Spinal cord (tissue), 10 donors: Measurements from ENCODE around the gene ZNF408. TPM values are rescaled to one million over a fixed set of nuclear protein-coding genes. Genes with fewer than 3 reads are reported as not detected.

Source experiments
- DNase-seq, 6 donors: peaks; one replicate each; pipeline versions ENCODE4 v3.0.0 to v3.0.0-alpha.2; 2013 to 2015; ENCODE audit warnings: low spot score in 6 of 6, low read depth in 4 of 6
- H3K27ac ChIP-seq: one replicate; pipeline ENCODE4 v1.5.1; 2013; ENCODE audit warnings: low read depth, low read length, control low read depth
- H3K27me3 ChIP-seq: one replicate; pipeline ENCODE4 v1.6.1; 2013; ENCODE audit warnings: low read length; ENCODE audit not compliant: control insufficient read depth, insufficient read depth
- H3K36me3 ChIP-seq: one replicate; pipeline ENCODE4 v1.6.1; 2013; ENCODE audit warnings: low read length; ENCODE audit not compliant: control insufficient read depth, insufficient read depth
- H3K4me1 ChIP-seq: one replicate; pipeline ENCODE4 v1.6.1; 2013; ENCODE audit warnings: low read length; ENCODE audit not compliant: control insufficient read depth, insufficient read depth
- H3K4me3 ChIP-seq: one replicate; pipeline ENCODE4 v1.5.1; 2013; ENCODE audit warnings: low read depth, low read length, control low read depth
- H3K9me3 ChIP-seq: one replicate; pipeline ENCODE4 v1.6.1; 2013; ENCODE audit warnings: low read length; ENCODE audit not compliant: control insufficient read depth, insufficient read depth
- WGBS: methylation state at CpG from one replicate; pipeline ENCODE4 v1.1.5; 2013; ENCODE audit warnings: missing lambda C conversion rate; ENCODE audit not compliant: insufficient coverage; 5-methylcytosine and 5-hydroxymethylcytosine counted together
- polyA plus RNA-seq, 2 donors: library from polyadenylated mRNA; unstranded; fragments of 120-200 nt; gene quantifications; one replicate each; pipeline ENCODE4 v1.2.1, GENCODE V29; 2013; ENCODE audit not compliant: insufficient read length in 2 of 2
- total RNA-seq, 2 donors: library from RNA; depleted of rRNA in 1 of 2; stranded (reverse); fragments of 120-200 nt in 1 of 2; fragments of >200 nt in 1 of 2; gene quantifications; one replicate each; pipeline versions ENCODE4 v1.2.3 to v1.2.4, GENCODE V29; 2013 to 2014
- donor health status: healthy.

ZNF408 gene
- total and polyA plus RNA-seq, 4 donors: 2.2 to 12.7 (median 9.9) TPM

GRCh38 chr11:46721286-46721685 is 20.5 kb downstream of the ZNF408 start:
- no peak overlapping the region for H3K4me3 ChIP-seq
- H3K27me3 ChIP-seq: no peaks in the 10 kb centered on the region
- DNase-seq: no peak
- H3K9me3 ChIP-seq: no peaks in the 10 kb centered on the region
- no peak overlapping the region for H3K27ac ChIP-seq
- peaks cover under 1% of the 10 kb centered on the region for H3K36me3 ChIP-seq
- WGBS: 94% methylated on average over 5 of the region's 6 CpGs
- H3K4me1 ChIP-seq: no peaks in the 10 kb centered on the region

GRCh38 chr11:46722566-46723358 is 21.9 kb downstream of the ZNF408 start:
- Histone ChIP-seq H3K27ac (no peak overlapping the region), H3K4me1 (no peaks in the 10 kb centered on the region), H3K4me3 (no peak overlapping the region), H3K9me3 (no peaks in the 10 kb centered on the region), H3K36me3 (peaks cover 3% of the 10 kb centered on the region), H3K27me3 (no peaks in the 10 kb centered on the region)
- 90% methylated on average over 11 of the region's 11 CpGs for whole genome bisulfite sequencing
- no peak for DNase-seq

- H3K9me3 ChIP-seq: no peaks in the 10 kb centered on the region
- H3K36me3 ChIP-seq: peaks cover 3% of the 10 kb centered on the region
- 79% methylated on average over 7 of the region's 8 CpGs for WGBS
- no peaks in the 10 kb centered on the region for H3K4me1 ChIP-seq
- H3K4me3 ChIP-seq: no peak overlapping the region
- no peaks in the 10 kb centered on the region for H3K27me3 ChIP-seq
- no peak overlapping the region for H3K27ac ChIP-seq
- no peak for DNase-seq
Measured at GRCh38 chr11:46723359-46723680, 22.5 kb downstream of the ZNF408 start.

- Histone ChIP-seq H3K4me3 (no peak overlapping the region), H3K27me3 (no peaks in the 10 kb centered on the region), H3K9me3 (no peaks in the 10 kb centered on the region), H3K27ac (no peak overlapping the region), H3K36me3 (peaks cover 3% of the 10 kb centered on the region), H3K4me1 (no peaks in the 10 kb centered on the region)
- no peak for DNase-seq
- WGBS: 42% methylated on average over 7 of the region's 8 CpGs
Measured at GRCh38 chr11:46724088-46724487, 23.3 kb downstream of the ZNF408 start.

- H3K27me3 ChIP-seq: no peaks in the 10 kb centered on the region
- H3K9me3 ChIP-seq: no peaks in the 10 kb centered on the region
- no peaks in the 10 kb centered on the region for H3K4me1 ChIP-seq
- no peak overlapping the region for H3K4me3 ChIP-seq
- H3K36me3 ChIP-seq: peaks cover 3% of the 10 kb centered on the region
- no peak overlapping the region for H3K27ac ChIP-seq
- no peak for DNase-seq
- WGBS: 91% methylated on average over 17 of the region's 19 CpGs
Measured at GRCh38 chr11:46725338-46726205, 24.7 kb downstream of the ZNF408 start.

DNA sequence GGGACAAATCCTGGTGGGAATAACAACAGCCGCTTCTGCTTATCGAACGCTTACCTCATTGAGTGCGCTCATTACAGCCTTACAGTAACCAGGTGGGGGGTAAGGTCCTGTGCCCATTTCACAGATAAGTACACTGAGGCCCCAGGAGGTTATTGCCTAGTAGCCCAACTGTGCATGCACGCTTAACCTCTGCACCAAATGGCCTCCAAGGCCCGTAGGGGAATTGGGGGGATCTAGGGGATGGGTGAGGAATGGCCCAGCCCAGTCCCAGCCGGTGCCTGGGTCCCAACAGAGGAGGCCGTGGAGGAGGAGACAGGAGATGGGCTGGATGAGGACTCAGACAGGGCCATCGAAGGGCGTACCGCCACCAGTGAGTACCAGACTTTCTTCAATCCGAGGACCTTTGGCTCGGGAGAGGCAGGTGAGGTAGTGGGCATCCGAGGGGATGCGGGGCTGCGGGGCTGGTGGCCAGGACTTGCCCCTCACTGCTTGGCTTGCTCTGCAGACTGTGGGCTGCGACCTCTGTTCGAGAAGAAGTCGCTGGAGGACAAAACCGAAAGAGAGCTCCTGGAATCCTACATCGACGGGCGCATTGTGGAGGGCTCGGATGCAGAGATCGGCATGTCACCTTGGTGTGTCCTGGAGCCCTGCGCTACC is 25.5 kb downstream of the ZNF408 start:
- Histone ChIP-seq H3K9me3 (no peaks in the 10 kb centered on the region), H3K27me3 (no peaks in the 10 kb centered on the region), H3K4me1 (no peaks in the 10 kb centered on the region), H3K27ac (no peak overlapping the region), H3K4me3 (no peak overlapping the region), H3K36me3 (peaks cover 3% of the 10 kb centered on the region)
- DNase-seq: no peak
- 95% methylated on average over 26 of the region's 26 CpGs for WGBS

- no peak for DNase-seq
- no peak overlapping the region for H3K4me3 ChIP-seq
- peaks cover 3% of the 10 kb centered on the region for H3K36me3 ChIP-seq
- no peaks in the 10 kb centered on the region for H3K9me3 ChIP-seq
- WGBS: 91% methylated on average over 14 of the region's 17 CpGs
- no peak overlapping the region for H3K27ac ChIP-seq
- H3K27me3 ChIP-seq: no peaks in the 10 kb centered on the region
- H3K4me1 ChIP-seq: no peaks in the 10 kb centered on the region
Measured at GRCh38 chr11:46727952-46728658, 27.3 kb downstream of the ZNF408 start.

DNA sequence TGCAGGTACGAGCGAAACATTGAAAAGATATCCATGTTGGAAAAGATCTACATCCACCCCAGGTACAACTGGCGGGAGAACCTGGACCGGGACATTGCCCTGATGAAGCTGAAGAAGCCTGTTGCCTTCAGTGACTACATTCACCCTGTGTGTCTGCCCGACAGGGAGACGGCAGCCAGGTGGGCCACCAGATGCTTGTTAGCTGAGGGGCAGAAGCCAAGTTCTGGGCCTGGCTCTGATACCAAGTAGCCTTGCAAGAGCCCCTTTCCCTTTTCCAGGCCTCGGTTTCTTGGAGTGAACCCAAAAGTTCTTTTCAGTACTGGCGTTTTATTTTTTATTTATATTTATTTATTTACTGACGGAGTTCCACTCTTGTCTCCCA is 27.8 kb downstream of the ZNF408 start:
- 90% methylated on average over 6 of the region's 9 CpGs for WGBS
- Histone ChIP-seq H3K36me3 (peaks cover 3% of the 10 kb centered on the region), H3K27ac (no peak overlapping the region), H3K27me3 (no peaks in the 10 kb centered on the region), H3K9me3 (no peaks in the 10 kb centered on the region), H3K4me1 (no peaks in the 10 kb centered on the region), H3K4me3 (no peak overlapping the region)
- no peak for DNase-seq
